CD4-positive, alpha-beta T cell treated with Interleukin-15 for 4 hours (primary cell): ENCODE results near the gene NUBP2.

ENCODE experiments used
- DNase-seq: peaks from one replicate; pipeline ENCODE4 v3.0.0-alpha.2; 2020; ENCODE audit warnings: low spot score

Gene NUBP2

GRCh38 chr16:1758923-1759322, 23.8 kb upstream of the NUBP2 start:
- no peak for DNase-seq

GRCh38 chr16:1759511-1759910, 23.2 kb upstream of the NUBP2 start:
- no peak for DNase-seq

- no peak for DNase-seq
These were observed 21.8 kb upstream of the NUBP2 start for GRCh38 chr16:1760911-1761310.

- no peak for DNase-seq
These were observed 21.0 kb upstream of the NUBP2 start for GRCh38 chr16:1761751-1762150.

GRCh38 chr16:1762196-1762878, 20.4 kb upstream of the NUBP2 start:
- no peak for DNase-seq

GRCh38 chr16:1762879-1763520, 19.8 kb upstream of the NUBP2 start:
- DNase-seq, result no peak

GRCh38 chr16:1763521-1764511, 18.9 kb upstream of the NUBP2 start:
- no peak for DNase-seq

- no peak for DNase-seq
These were observed 17.8 kb upstream of the NUBP2 start for GRCh38 chr16:1764971-1765370.

- no peak for DNase-seq
These were observed 16.9 kb upstream of the NUBP2 start for GRCh38 chr16:1765826-1766225.

- DNase-seq, result no peak
These were observed 16.5 kb upstream of the NUBP2 start for GRCh38 chr16:1766231-1766630.

GRCh38 chr16:1766701-1767100, 16.1 kb upstream of the NUBP2 start:
- DNase-seq, result no peak

GRCh38 chr16:1767116-1767994, 15.4 kb upstream of the NUBP2 start:
- no peak for DNase-seq

GRCh38 chr16:1768061-1768766, 14.5 kb upstream of the NUBP2 start:
- no peak for DNase-seq

- no peak for DNase-seq
These were observed 13.9 kb upstream of the NUBP2 start for GRCh38 chr16:1768767-1769401.

- DNase-seq, result no peak
These were observed 13.1 kb upstream of the NUBP2 start for GRCh38 chr16:1769402-1770300.

- DNase-seq, result peak; percentile 51
These were observed 12.2 kb upstream of the NUBP2 start for GRCh38 chr16:1770328-1771187.

- DNase-seq, result peak; percentile 74
These were observed 11.4 kb upstream of the NUBP2 start, which contains the start of gene NME3 for GRCh38 chr16:1771188-1771863. TSS of gene NME3 (minus strand) at chr16:1771543. CDS start at chr16:1771534, 9 bp downstream.

GRCh38 chr16:1771864-1772361, 10.8 kb upstream of the NUBP2 start:
- no peak for DNase-seq
